Posterior vena cava (tissue), 2 donors: Measurements from ENCODE around the gene FHOD3. TPM values are rescaled to one million over a fixed set of nuclear protein-coding genes. Genes with fewer than 3 reads are reported as not detected.

ENCODE experiments used
- DNase-seq: peaks from one replicate; pipeline ENCODE4 v3.0.0-alpha.2; 2020; ENCODE audit warnings: low spot score
- intact Hi-C, 2 donors: fragments of 100-400 bp; cut with DNase I; formaldehyde crosslinking; loops; one replicate each; pipeline versions ENCODE4 v1.14.1 to v1.14.2; 2022 to 2023
- total RNA-seq, 2 donors: library from RNA; stranded (reverse); fragmentation: NEBNext Ultra II Directional; extraction: Animal tissue kit (Norgen Biotek cat#: 25700); gene quantifications; one replicate each; pipeline ENCODE4 v1.2.1, GENCODE V29; 2021
- donor health status: DM: yes; HTN: yes; CAD: no.
- donor health status: DM: yes; HTN: yes; CAD: no.

FHOD3 gene
- total RNA-seq, 2 donors from 2014 or later: 26.0 to 29.8 TPM

DNA sequence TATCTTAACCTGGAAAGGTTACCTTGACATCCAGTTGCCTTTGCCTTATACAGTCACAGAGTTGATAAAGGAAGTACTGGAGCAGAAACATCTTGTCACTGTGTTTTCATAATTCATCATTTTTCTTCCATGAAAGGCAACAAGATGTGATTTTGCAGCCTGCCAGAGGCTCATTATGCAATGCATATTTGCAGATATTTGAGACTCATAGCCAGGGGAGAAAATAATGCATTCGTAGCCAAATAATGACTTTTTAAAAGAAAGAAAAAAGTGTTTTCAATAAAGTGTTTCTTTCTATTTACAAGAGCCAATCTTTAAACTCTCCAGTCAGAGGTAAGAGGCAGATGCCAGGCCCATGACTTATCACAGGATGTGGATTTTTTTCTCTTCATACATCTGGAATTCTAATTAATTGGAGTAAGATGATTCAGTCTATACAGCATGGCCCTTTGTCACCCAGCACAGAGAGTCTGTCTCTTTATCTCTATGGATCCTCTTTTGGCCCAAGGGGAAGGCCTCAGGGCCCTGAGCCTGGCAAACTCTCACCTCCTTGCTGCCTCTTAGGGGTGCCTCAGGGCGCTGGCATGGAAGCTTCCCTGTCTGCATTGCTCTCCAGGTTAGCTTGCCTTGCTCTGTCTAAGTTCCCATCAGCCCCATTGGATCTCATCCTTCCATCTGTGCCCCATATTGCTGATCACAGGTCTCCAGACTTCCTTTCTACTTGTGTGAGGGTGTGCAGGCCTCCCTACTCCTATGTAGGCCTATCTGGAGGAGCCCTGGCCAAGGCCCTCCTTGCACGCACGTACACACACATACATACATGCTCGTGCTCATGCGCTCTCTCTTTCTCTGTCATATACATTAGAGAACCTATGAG, 283.6 kb downstream of the FHOD3 start:
- intact Hi-C loops: no loop called here
- no peak for DNase-seq

- intact Hi-C loops: no loop called here
- no peak for DNase-seq
Observed at GRCh38 chr18:36582988-36583745, 285.7 kb downstream of the FHOD3 start.

DNA sequence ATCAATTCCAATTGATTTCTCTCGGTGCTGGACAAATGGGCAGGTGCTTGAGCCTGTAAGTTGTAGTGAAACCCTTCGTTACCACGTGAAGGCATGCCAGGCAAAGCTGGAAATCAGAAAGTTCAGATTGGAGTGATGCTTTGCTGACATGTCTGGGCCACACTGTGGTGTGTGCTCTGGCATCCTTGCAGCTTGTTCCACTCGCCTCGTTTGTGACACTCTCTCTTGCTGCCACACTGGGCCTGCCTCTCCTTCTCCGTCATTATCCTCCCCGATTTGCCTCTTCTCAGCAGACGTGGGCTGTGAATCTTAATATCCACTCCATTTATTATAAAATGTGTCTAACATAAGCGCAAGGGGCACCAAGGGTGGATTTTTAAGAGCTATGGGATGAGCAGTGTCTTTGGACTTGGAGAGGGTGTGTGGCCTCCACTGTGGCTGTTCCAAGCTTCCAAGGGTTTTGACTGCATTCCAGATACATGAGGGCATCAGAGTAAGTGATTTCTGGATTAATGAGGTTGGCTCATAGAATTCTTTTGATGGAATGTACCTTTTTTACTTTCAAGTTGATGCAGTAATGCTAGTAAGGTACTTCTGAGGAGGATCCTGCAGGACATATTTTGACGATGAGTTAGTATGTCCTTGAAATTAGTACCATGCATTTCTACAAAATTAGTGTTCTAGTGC, 292.5 kb downstream of the FHOD3 start:
- DNase-seq: no peak
- intact Hi-C loops: no loop called here

- intact Hi-C loops: no loop called here
- no peak for DNase-seq
Observed at GRCh38 chr18:36590621-36591580, 293.4 kb downstream of the FHOD3 start.

DNA sequence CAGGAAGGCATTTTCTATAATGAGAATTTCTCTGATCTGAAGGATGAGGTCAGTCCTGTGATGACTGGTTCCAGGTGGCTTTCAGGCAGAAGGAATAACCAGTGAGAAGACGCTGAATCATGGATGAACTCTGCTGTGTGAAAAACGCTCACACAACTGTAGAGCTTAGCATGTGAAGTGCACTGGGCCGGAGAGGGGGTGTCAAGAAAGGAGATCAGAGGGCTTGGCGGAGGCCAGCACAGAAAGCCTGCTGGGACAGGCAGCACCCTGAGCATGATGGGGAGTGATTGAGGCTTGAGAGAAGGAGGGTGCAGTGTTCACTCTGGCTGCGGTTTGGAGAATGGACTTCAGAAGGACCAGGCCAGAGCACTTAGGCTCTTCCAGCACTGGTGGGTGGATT, 294.8 kb downstream of the FHOD3 start:
- intact Hi-C loops: no loop called here
- no peak for DNase-seq

DNA sequence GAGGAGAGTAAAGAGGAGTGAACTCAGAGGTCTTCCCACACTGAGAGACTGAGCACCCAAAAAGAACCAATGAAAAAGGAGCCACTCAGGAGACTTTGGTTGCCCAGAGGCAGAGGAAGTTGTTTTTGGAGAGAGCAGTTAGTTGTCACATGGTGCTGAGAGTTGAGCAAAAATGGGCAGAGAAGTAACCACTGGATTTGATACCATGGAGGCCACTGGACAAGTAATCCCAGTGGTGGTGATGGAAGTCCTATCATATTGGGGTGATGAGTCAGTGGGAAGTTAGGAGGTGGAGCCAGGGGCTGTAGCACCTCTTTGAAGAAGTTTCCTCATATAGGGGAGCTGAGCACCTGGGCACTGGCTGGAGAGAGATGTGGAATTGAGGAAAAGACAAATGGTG, 295.5 kb downstream of the FHOD3 start:
- intact Hi-C loops: no loop called here
- no peak for DNase-seq

GRCh38 chr18:36593641-36594040, 296.1 kb downstream of the FHOD3 start:
- DNase-seq: no peak
- intact Hi-C loops: no loop called here

DNA sequence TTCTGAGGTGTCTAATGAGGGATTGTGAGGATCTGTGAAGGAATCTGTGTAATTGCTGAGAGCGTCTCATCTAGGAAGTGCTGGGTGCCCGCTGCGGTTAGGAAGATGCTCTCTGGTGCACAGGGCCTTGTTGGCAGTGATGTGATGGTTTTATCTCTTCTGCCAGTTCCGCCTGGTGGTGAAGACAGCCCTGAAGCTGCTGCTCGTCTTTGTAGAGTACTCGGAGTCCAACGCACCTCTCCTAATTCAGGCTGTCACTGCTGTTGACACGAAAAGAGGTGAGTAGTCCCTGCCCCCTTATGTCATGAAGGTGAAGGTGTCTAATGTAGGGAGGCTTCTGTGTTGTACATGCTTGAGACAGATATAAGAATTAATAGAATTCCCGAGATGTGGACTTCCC, 297.1 kb downstream of the FHOD3 start:
- intact Hi-C loops: no loop called here
- no peak for DNase-seq

- no peak for DNase-seq
- intact Hi-C loops: no loop called here
Observed at GRCh38 chr18:36595046-36595817, 297.7 kb downstream of the FHOD3 start.

- intact Hi-C loops: no loop called here
- no peak for DNase-seq
Observed at GRCh38 chr18:36595818-36596215, 298.3 kb downstream of the FHOD3 start.

DNA sequence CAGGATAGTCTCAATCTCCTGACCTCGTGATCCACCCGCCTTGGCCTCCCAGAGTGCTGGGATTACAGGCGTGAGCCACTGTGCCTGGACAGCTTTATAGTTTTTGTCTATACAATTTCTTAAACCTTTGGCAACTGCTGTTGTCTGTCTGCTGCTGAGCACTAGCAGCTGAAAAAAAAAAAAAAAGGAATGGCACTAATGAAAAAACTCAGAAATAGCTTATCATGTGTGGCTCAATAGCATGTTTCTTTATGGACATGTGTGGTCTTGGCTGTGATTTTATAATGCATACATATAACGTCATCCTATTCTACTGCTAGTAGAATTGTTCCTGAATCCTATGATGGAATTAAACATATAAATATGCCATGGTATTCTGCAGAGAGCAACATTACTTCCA, 300.1 kb downstream of the FHOD3 start:
- no peak for DNase-seq

GRCh38 chr18:36600548-36600947, 303.0 kb downstream of the FHOD3 start:
- intact Hi-C loops: no loop called here
- DNase-seq: no peak

More for the DNA sequence above, 300.1 kb downstream of the FHOD3 start:
- intact Hi-C loops: no loop called here

DNA sequence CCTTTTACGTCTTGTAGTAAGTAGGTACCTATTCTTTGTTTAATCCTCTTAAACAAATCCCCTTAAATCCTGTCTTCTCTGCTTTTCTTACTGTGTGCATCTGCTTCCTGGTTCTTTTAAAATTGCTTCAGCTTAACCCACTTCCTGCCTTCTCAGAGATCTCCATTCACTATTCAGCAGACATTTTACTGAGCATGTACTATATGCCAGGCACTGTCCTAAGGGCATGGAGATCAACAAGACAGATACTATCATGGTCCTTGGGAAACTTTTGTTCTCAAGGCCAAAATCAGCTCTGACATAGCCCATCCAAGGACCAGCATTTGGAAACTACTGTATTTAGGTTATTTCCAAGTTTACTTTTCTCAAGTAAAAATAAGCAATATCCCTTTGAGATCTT, 303.8 kb downstream of the FHOD3 start:
- DNase-seq: no peak

DNA sequence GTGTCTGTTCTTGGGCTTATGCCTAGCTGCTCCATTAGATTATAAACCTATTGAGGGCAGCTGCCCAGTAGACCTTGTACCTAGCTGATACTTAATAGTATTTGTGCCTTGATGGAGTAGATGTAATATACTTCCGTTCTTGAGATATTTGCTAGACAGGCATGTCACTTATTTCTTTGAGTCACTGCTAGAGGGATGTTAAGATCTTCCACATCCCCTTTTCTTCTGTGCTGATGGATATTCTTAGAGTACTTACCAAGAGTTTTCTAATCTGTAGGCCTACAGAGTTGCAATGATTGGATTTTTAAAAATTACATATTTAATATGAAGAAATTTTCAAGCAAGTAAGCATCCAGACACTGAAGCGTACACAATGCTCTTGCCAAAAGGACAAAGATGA, 304.6 kb downstream of the FHOD3 start:
- intact Hi-C loops: no loop called here
- DNase-seq: no peak

More for the DNA sequence above, 303.8 kb downstream of the FHOD3 start:
- intact Hi-C loops: no loop called here

DNA sequence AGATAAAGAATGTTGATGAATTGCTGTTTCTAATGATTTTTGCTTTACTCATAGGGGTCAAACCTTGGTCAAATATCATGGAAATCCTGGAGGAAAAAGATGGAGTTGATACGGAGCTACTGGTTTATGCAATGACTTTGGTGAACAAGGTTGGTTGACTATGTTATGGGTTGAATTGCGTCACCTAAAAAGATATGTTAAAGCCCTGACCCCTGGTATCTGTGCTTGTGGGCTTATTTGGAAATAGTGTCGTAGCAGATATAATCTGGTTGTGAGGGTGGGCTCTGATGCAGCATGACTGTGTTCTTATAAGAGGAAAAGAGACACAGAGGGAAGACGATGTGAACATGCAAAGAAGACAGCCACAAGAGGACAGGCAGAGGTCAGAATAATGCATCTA, 305.1 kb downstream of the FHOD3 start:
- intact Hi-C loops: no loop called here
- no peak for DNase-seq

GRCh38 chr18:36608107-36608506, 310.6 kb downstream of the FHOD3 start:
- no peak for DNase-seq
- intact Hi-C loops: no loop called here

DNA sequence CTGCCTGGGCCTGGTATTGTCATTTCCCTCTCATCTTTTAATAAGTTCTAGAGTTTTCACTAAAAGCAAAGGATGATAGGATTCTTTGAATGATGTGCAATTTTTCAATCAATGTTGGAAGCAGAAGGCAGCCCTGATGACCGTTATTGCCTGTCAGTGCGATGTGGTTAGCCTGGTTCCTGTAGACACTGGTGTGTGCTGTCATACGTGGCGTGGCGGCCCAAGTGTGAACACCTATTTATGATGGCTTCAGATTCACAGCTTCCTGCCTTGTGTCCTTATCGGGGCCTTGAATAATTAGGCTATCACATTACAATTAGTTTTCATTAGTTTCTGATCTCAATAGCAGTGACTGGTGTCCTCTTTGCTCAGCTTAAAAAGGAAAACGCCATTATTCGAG, 312.7 kb downstream of the FHOD3 start:
- DNase-seq: no peak
- intact Hi-C loops: no loop called here

- DNase-seq: no peak
- intact Hi-C loops: no loop called here
Observed at GRCh38 chr18:36610661-36611060, 313.1 kb downstream of the FHOD3 start.
